Sciatic nerve (tissue), 2 donors: ENCODE results near the gene GGACT. TPM values are rescaled to one million over a fixed set of nuclear protein-coding genes. Genes with fewer than 3 reads are reported as not detected.
A peak's percentile ranks its signal among the peaks of the same experiment; 100 is the strongest.
"Not testable (repeated sequence)": the region's sequence is repeated elsewhere in the genome, so short reads cannot be mapped to it uniquely, and the experiment has no call there.

Experiments
- ATAC-seq: fragments of 200-7000 bp; cut with Tn5 transposase; one replicate; pipeline ENCODE4 v1.9.1; 2020; ENCODE audit warnings: mild to moderate bottlenecking, moderate library complexity
- DNase-seq: peaks from one replicate; pipeline ENCODE4 v3.0.0-alpha.2; 2020; ENCODE audit warnings: low spot score
- intact Hi-C: fragments of 100-400 bp; cut with DNase I; formaldehyde crosslinking; loops from one replicate; pipeline ENCODE4 v1.14.2; 2022
- total RNA-seq: library from RNA; stranded (reverse); fragmentation: NEBNext Ultra II Directional; extraction: Animal tissue kit (Norgen Biotek cat#: 25700); gene quantifications from one replicate; pipeline ENCODE4 v1.2.1, GENCODE V29; 2021
- donor health status: DM: no; HTN: no; CAD: no.
- donor health status: DM: no; HTN: no; CAD: no.

GGACT gene
- total RNA-seq, 1 donor from 2014 or later = 5.2 TPM

GRCh38 chr13:100535426-100536135 is 53.0 kb downstream of the GGACT start:
- ATAC-seq (peak; percentile 79), DNase-seq (no peak)
- intact Hi-C loops = no loop called here

GRCh38 chr13:100534911-100535310 is 53.7 kb downstream of the GGACT start:
- ATAC-seq (no peak), DNase-seq (no peak)
- intact Hi-C loops = no loop called here

- intact Hi-C loops = no loop called here
- no peak for DNase-seq
- no peak for ATAC-seq
These were observed 54.3 kb downstream of the GGACT start for GRCh38 chr13:100534147-100534843.

- ATAC-seq (no peak), DNase-seq (no peak)
- intact Hi-C loops = no loop called here
These were observed 55.0 kb downstream of the GGACT start for GRCh38 chr13:100533588-100534041.

GRCh38 chr13:100532836-100533435 is 55.7 kb downstream of the GGACT start:
- DNase-seq = no peak
- intact Hi-C loops = no loop called here
- no peak for ATAC-seq

- ATAC-seq (no peak), DNase-seq (no peak)
- intact Hi-C loops = no loop called here
These were observed 56.4 kb downstream of the GGACT start for GRCh38 chr13:100532090-100532766.

- peak; percentile 78 for DNase-seq
- peak; percentile 94 for ATAC-seq
- intact Hi-C loops = no loop called here
These were observed 57.8 kb downstream of the GGACT start for GRCh38 chr13:100530671-100531213.

GRCh38 chr13:100529666-100530377 is 58.8 kb downstream of the GGACT start:
- intact Hi-C loops = no loop called here
- DNase-seq = peak; percentile 36
- ATAC-seq = no peak

GRCh38 chr13:100528820-100529219 is 59.8 kb downstream of the GGACT start:
- no peak for ATAC-seq
- peak; percentile 44 for DNase-seq
- intact Hi-C loops = no loop called here

- ATAC-seq = no peak
- DNase-seq = peak; percentile 6
- intact Hi-C loops = no loop called here
These were observed 60.2 kb downstream of the GGACT start for GRCh38 chr13:100528353-100528752.

- intact Hi-C loops = no loop called here
- ATAC-seq (no peak), DNase-seq (peak; percentile 46)
These were observed 60.9 kb downstream of the GGACT start for GRCh38 chr13:100527644-100528043.

- ATAC-seq (no peak), DNase-seq (peak; percentile 39)
- intact Hi-C loops = no loop called here
These were observed 62.1 kb downstream of the GGACT start for GRCh38 chr13:100526318-100527000.

GRCh38 chr13:100525453-100526317 is 62.9 kb downstream of the GGACT start:
- ATAC-seq = no peak
- intact Hi-C loops = no loop called here
- no peak for DNase-seq

- intact Hi-C loops, ATAC-seq, DNase-seq: not testable (repeated sequence)
These were observed 63.9 kb downstream of the GGACT start for GRCh38 chr13:100524688-100525087.

- intact Hi-C loops = no loop called here
- ATAC-seq (no peak), DNase-seq (no peak)
These were observed 64.6 kb downstream of the GGACT start for GRCh38 chr13:100523981-100524386.

- intact Hi-C loops = no loop called here
- DNase-seq (no peak), ATAC-seq (no peak)
These were observed 65.2 kb downstream of the GGACT start for GRCh38 chr13:100523411-100523810.

GRCh38 chr13:100522618-100523309 is 65.8 kb downstream of the GGACT start:
- DNase-seq (no peak), ATAC-seq (no peak)
- intact Hi-C loops = no loop called here
